GM13976 (cell line): Measurements from ENCODE around the gene LBX1.

Experiments used
- DNase-seq: peaks from one replicate; pipeline ENCODE4 v3.0.0; 2012; ENCODE audit warnings: low spot score
- CTCF ChIP-seq: IDR thresholded peaks from 2 replicates; pipeline ENCODE4 v1.5.1; 2012; ENCODE audit warnings: borderline replicate concordance, mild to moderate bottlenecking; ENCODE audit not compliant: insufficient read depth; ENCODE audit errors: extremely low read depth, missing control alignments, control extremely low read depth
- in situ Hi-C: fragments of 300-500 bp; cut with MboI; formaldehyde crosslinking; loops from one replicate; pipeline ENCODE4 v1.12.0; 2022; ENCODE audit warnings: low sequenced_read_pairs, mixed read lengths, inconsistent platforms; ENCODE audit not compliant: unreplicated experiment

The LBX1 gene

GRCh38 chr10:101258179-101258885 is 29.1 kb upstream of the LBX1 start:
- in situ Hi-C loops, result no loop called here
- no peak for TF ChIP-seq CTCF
- DNase-seq, result no peak

GRCh38 chr10:101257491-101257890 is 28.2 kb upstream of the LBX1 start:
- in situ Hi-C loops, result no loop called here
- TF ChIP-seq CTCF, result no peak
- DNase-seq, result no peak

GRCh38 chr10:101257084-101257483 is 27.8 kb upstream of the LBX1 start:
- TF ChIP-seq CTCF, result no peak
- in situ Hi-C loops, result no loop called here
- no peak for DNase-seq

- no peak for DNase-seq
- in situ Hi-C loops, result no loop called here
- no peak for TF ChIP-seq CTCF
These were observed 27.1 kb upstream of the LBX1 start for GRCh38 chr10:101256387-101256786.

GRCh38 chr10:101250136-101250535 is 20.9 kb upstream of the LBX1 start:
- no peak for DNase-seq
- in situ Hi-C loops, result no loop called here
- TF ChIP-seq CTCF, result no peak

GRCh38 chr10:101249171-101249581 is 19.9 kb upstream of the LBX1 start:
- in situ Hi-C loops, result no loop called here
- no peak for TF ChIP-seq CTCF

More at GRCh38 chr10:101249171-101249581, 19.9 kb upstream of the LBX1 start:
- DNase-seq, result no peak
